ENCODE data around the gene CHI3L2.

Gene CHI3L2

GRCh38 chr1:111252786-111253185, 25.3 kb downstream of the CHI3L2 start:
- DNase-seq (ENCODE audit: low spot score), result no peak

- DNase-seq (ENCODE audit: low spot score), result no peak
Measured at GRCh38 chr1:111253876-111254275, 26.4 kb downstream of the CHI3L2 start.

- no peak for DNase-seq (ENCODE audit: low spot score)
Measured at GRCh38 chr1:111256988-111257658, 29.6 kb downstream of the CHI3L2 start.

GRCh38 chr1:111267801-111268508, 40.4 kb downstream of the CHI3L2 start:
- DNase-seq (ENCODE audit: low spot score), result no peak

- DNase-seq (ENCODE audit: low spot score), result peak; percentile 55
Measured at GRCh38 chr1:111269825-111270406, 42.4 kb downstream of the CHI3L2 start.

GRCh38 chr1:111270771-111271463, 43.4 kb downstream of the CHI3L2 start:
- no peak for DNase-seq (ENCODE audit: low spot score)

- DNase-seq (ENCODE audit: low spot score), result no peak
Measured at GRCh38 chr1:111271464-111271801, 43.9 kb downstream of the CHI3L2 start.

- no peak for DNase-seq (ENCODE audit: low spot score)
Measured at GRCh38 chr1:111272081-111272480, 44.6 kb downstream of the CHI3L2 start.

- DNase-seq (ENCODE audit: low spot score), result no peak
Measured at GRCh38 chr1:111274653-111275052, 47.1 kb downstream of the CHI3L2 start.

- DNase-seq (ENCODE audit: low spot score), result no peak
Measured at GRCh38 chr1:111275079-111275478, 47.6 kb downstream of the CHI3L2 start.

- no peak for DNase-seq (ENCODE audit: low spot score)
Measured at GRCh38 chr1:111275780-111276433, 48.4 kb downstream of the CHI3L2 start.

GRCh38 chr1:111279144-111279543, 51.6 kb downstream of the CHI3L2 start:
- DNase-seq (ENCODE audit: low spot score), result no peak

- DNase-seq (ENCODE audit: low spot score), result no peak
Measured at GRCh38 chr1:111280267-111280666, 52.8 kb downstream of the CHI3L2 start.

- DNase-seq (ENCODE audit: low spot score), result no peak
Measured at GRCh38 chr1:111281411-111281810, 53.9 kb downstream of the CHI3L2 start.

- no peak for DNase-seq (ENCODE audit: low spot score)
Measured at GRCh38 chr1:111283838-111284237, 56.3 kb downstream of the CHI3L2 start.

GRCh38 chr1:111285879-111286278, 58.4 kb downstream of the CHI3L2 start:
- DNase-seq (ENCODE audit: low spot score), result no peak

GRCh38 chr1:111286912-111287311, 59.4 kb downstream of the CHI3L2 start:
- no peak for DNase-seq (ENCODE audit: low spot score)

- DNase-seq (ENCODE audit: low spot score), result no peak
Measured at GRCh38 chr1:111289371-111289770, 61.9 kb downstream of the CHI3L2 start.

GRCh38 chr1:111290104-111290503, 62.6 kb downstream of the CHI3L2 start:
- no peak for DNase-seq (ENCODE audit: low spot score)

- DNase-seq (ENCODE audit: low spot score), result no peak
Measured at GRCh38 chr1:111290630-111291029, 63.1 kb downstream of the CHI3L2 start, which contains the start of gene CHIA. Gene CHIA (plus strand): TSS chr1:111290851. CDS start chr1:111310468, 19,617 bp downstream.
